GM04504 (cell line): Measurements from ENCODE around the gene SMIM21.

ENCODE experiments used
- DNase-seq: peaks from one replicate; pipeline ENCODE4 v3.0.0-alpha.2; 2012; ENCODE audit warnings: low read depth

SMIM21 gene

DNA sequence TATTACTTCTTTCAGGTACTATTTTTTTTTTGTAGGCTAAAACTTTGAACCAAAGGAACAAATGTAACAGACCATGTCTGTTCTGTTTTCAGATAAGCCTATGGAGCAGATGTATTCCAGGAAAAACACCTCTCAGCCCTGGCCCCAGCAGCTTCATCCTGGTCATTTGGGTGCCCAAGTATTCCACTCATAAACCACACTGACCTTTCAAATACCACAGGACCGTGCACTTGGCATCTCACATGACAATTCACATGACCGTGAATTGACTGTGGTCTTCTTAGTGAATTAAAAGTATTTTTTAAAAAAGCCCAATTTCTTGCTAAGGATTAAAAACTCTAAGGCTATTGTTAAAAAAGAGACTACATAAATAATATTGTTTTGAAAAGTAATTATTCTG is 50.2 kb downstream of the SMIM21 start:
- no peak for DNase-seq

DNA sequence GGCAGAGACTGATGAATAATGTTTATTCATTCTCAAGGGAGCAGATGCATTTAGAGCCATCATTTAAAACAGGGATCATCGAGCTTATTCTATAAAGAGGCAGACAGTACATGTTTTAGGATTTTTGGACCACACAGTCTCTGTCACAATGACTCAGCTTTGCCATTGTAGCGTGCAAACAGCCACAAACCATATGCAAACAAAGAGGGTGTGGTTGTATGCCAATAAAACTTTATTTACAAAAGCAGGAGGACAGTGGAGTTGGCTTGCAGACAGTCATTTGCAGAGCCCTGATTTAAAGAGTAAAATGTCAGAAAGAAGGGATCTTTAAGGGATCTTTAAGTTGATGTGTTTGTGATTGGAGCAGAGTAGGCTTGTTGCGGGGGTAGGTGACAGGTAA is 51.5 kb downstream of the SMIM21 start:
- DNase-seq: no peak

- no peak for DNase-seq
Observed at GRCh38 chr18:75375341-75375740, 52.2 kb downstream of the SMIM21 start.

DNA sequence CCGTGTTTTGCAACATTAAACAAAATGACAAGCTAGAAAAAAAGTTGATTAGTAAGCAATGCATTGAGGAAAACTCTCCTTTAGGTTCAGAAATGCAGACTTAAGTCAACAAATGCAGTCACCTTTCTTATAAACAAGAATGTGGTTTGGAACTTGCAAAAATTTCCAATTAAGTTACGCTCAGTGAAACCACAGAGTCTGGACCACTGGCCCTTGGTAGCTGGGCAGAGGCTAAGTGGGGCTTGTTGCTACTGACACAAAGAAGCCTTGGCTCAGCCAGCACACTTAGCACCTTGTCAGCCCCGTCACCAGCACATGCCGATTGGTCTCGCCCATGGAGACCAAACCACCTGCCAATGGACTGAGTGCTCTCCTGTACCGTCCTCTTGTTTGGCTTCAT is 53.0 kb downstream of the SMIM21 start:
- no peak for DNase-seq

DNA sequence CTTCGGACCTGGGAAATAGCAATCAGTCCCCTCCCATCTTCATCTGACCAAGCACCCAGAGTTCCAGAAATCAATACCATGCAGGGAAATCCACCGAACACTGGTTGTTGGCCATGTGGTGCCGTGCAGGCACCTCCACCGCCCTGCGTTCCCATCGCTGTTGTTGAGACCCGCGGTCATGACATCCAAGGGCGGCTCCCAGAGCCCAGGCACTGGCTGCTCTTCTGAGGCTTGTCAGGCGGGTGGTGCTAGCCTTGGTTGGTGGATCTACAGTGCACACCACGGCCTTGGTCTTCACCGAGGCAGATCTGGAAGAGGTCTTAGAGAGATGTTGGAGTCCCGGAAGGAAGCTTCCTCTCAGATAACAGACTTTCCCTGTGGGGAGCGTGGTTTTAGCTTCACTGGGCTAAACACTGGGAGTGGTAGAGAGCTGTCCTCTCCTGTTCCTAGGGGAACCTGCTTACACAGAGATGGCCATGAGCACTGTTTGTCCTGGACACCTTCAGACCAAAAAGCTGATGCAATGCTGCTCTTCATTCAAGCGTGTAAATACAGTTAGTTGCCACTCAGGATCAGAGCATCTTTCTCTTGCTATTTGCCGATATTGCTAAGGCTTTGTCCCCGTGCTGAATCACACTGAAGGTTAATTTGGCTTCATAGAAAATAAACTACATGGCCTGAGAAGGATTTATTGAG is 58.3 kb downstream of the SMIM21 start:
- no peak for DNase-seq

DNA sequence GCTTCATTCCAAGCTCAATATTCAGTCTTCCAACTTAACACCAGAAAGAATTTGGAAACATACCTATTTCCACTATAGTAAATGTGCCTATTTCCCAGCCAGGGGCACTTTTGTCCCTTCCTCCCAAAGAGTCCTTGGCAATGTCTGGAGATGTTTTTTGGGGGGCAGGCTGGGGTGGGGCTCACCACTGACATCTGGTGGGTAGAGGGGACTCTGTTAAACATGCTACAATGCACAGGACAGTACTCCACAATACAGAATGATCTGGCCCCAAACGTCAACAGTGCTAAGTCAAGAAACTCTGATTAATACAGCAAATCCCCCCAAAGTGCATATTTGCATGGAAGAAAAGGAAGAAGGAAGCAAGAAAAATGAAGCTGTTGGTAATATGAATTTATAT is 61.7 kb downstream of the SMIM21 start:
- no peak for DNase-seq

DNA sequence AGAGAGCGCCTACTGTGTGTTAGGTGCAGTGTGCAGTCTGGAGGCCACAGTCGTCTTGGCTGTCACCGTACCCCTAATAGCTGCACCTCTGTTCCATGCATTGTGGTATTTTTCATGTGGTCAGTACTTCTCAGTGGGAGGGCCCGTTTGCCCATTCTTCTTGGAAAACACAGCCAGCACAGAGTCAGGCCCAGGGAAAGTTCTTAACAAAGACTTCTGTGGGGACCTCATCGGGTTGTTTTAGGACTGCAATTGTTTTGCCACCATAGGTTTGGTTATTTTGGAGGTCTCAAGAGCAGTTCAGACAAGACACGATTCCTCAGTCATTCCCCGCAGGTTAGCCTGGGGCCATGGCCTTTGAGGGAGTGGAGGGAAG is 62.3 kb downstream of the SMIM21 start:
- DNase-seq: no peak

GRCh38 chr18:75364512-75365253 is 62.8 kb downstream of the SMIM21 start:
- DNase-seq: no peak

DNA sequence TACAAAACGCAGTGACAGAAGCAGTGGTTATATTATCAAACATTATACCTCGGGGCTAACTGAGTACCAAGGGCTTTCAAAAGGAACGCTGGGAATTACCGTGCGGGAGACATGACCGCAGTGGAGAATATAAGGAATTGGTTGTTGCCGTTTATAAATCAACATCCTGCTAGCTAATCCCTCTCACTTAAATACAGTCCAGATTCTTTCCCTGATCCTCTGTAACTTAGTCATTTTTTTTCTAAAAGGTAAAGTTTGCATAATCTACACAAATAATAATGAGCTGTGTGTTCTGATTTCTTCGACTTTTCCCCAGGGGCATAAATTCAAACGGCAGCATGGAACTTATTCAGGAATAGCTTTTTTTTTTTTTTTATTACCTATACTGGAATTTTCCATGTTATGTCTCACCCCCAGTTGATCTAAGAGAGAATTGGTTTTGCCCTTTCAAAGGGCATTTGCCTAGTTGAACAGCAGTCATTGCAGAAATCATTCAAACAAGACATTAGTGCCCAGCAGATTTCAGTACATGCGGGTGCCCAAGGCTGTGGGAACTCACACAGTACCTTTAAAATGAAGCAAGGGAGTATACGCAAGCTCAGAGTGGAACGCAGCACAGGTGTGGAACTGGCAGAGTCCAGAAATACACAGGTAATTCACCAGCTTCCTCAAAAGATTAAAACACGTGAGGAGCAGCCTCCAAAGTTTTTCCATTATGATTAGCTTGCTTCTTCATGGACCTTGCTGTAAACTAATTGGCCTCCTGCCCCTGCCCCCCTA is 63.9 kb downstream of the SMIM21 start:
- no peak for DNase-seq

DNA sequence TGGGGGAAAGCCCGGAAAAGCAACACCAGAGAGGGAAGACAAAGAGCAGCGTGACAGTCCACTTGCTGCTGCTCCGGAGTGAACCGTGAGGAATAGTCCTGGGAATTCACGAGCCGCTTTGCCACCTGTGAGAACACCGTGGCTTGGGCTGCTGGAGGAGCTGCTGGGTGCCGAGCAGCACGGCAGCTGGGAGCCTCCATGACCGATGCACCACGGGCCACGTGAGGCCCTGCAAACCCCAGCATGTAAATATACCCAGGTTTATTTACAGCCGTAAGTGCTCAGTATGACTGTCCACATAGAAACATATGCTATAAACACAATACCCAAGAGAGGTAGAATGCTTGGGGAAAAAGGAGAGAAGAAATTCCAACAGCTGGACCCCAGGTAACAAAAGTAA is 65.1 kb downstream of the SMIM21 start:
- DNase-seq: no peak

DNA sequence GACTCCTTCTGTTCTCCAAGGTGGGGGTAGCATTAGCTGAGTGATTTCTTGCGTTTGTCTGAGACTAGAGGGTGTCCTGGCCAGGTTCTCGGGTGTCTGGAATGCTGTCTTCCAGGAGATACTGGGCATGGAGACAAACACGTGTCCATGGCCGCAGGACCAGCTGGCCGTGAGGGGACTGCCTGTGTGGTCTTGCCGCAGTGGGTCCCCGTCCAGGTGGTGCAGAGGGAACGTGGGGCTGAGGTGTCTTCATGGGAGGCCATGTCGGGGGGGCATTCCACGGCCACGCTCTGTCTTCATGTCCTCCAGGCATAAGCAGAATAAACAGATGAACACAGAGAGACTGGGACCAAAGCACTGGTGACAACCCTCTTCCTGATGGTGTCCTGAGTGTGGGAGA is 66.6 kb downstream of the SMIM21 start:
- DNase-seq: no peak

- DNase-seq: no peak
Observed at GRCh38 chr18:75360215-75360614, 67.3 kb downstream of the SMIM21 start.
